Measurements from ENCODE around the gene DYNAP.

DYNAP gene

DNA sequence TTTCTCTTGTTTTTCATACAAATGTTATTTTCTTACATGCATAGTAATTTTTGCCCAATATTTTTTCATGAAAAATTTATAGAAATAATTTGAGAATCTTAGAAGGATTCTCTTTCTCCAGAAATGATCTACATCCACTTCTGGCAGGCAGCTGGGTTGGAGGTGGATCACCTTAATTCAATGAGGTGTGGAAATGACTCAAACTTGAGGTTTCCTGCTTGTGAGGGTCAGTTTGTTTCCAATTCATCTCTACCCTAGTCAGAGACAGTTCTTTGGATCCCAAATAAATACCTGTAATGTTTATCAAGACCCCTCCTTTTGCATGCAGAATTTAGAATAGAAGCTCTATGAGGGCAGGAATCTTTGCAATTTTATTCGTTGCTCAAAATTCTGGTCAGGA, 35.0 kb upstream of the DYNAP start:
- no peak overlapping the region for H2AFZ ChIP-seq (ENCODE audit: low read depth, low read length)
- H3K79me2 ChIP-seq (ENCODE audit: insufficient read depth, low read length) = no peaks in the 10 kb centered on the region
- DNase-seq (no peak), ATAC-seq (ENCODE audit: insufficient read depth, low read depth) (no peak)
- no peaks in the 10 kb centered on the region for H3K36me3 ChIP-seq (ENCODE audit: insufficient read depth, low read length)
- no peaks in the 10 kb centered on the region for H3K27me3 ChIP-seq (ENCODE audit: insufficient read depth, low read length, poor library complexity)
- H3K4me2 ChIP-seq (ENCODE audit: insufficient read depth, low read length) = no peak overlapping the region
- no peak overlapping the region for H3K9ac ChIP-seq (ENCODE audit: low read depth, low read length)
- no peaks in the 10 kb centered on the region for H4K20me1 ChIP-seq (ENCODE audit: insufficient read depth, low read length)
- no peak overlapping the region for H3K4me3 ChIP-seq (ENCODE audit: low read depth in 1 of 2, low read length in 2 of 2)
- H3K9me3 ChIP-seq (ENCODE audit: insufficient read depth, low read length, severe bottlenecking) = peaks cover 2% of the 10 kb centered on the region
- no peaks in the 10 kb centered on the region for H3K4me1 ChIP-seq (ENCODE audit: insufficient read depth, low read length)
- TF ChIP-seq, protein P1, sequence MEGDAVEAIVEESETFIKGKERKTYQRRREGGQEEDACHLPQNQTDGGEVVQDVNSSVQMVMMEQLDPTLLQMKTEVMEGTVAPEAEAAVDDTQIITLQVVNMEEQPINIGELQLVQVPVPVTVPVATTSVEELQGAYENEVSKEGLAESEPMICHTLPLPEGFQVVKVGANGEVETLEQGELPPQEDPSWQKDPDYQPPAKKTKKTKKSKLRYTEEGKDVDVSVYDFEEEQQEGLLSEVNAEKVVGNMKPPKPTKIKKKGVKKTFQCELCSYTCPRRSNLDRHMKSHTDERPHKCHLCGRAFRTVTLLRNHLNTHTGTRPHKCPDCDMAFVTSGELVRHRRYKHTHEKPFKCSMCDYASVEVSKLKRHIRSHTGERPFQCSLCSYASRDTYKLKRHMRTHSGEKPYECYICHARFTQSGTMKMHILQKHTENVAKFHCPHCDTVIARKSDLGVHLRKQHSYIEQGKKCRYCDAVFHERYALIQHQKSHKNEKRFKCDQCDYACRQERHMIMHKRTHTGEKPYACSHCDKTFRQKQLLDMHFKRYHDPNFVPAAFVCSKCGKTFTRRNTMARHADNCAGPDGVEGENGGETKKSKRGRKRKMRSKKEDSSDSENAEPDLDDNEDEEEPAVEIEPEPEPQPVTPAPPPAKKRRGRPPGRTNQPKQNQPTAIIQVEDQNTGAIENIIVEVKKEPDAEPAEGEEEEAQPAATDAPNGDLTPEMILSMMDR (IDR thresholded peaks at IDR 0.05; ENCODE audit: borderline replicate concordance, extremely low read depth, low read length, poor library complexity, severe bottlenecking) = no peak
- TF ChIP-seq EZH2 (IDR thresholded peaks at IDR 0.05; ENCODE audit: borderline replicate concordance, low read depth, low read length, severe bottlenecking) = no peak
- no peak overlapping the region for H3K27ac ChIP-seq (ENCODE audit: low read length)

DNA sequence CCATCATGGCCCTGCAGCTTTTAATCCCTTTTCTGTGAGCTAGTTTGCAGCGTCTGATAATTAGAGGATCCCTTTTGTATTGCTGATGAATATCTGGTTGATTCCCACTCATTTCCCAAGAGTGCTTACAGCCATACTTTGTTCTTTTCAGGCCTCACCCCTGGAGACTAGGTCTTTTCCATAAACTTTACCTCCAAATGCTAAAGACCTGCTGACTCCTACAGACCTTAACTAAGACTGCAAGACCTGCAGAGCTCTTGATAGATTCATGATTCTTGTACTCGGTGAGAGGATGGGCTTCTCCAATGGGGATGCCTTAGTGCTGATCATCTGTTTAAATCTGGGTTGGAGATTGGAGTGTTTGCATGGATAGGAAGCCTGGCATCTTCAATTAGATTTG, 33.1 kb upstream of the DYNAP start:
- no peaks in the 10 kb centered on the region for H3K4me1 ChIP-seq (ENCODE audit: insufficient read depth, low read length)
- no peak overlapping the region for H3K4me2 ChIP-seq (ENCODE audit: insufficient read depth, low read length)
- no peak overlapping the region for H3K9ac ChIP-seq (ENCODE audit: low read depth, low read length)
- H3K9me3 ChIP-seq (ENCODE audit: insufficient read depth, low read length, severe bottlenecking) = no peaks in the 10 kb centered on the region
- no peaks in the 10 kb centered on the region for H3K36me3 ChIP-seq (ENCODE audit: insufficient read depth, low read length)
- DNase-seq (no peak), ATAC-seq (ENCODE audit: insufficient read depth, low read depth) (no peak)
- no peak overlapping the region for H3K4me3 ChIP-seq (ENCODE audit: low read depth in 1 of 2, low read length in 2 of 2)
- no peak for TF ChIP-seq EZH2 (IDR thresholded peaks at IDR 0.05; ENCODE audit: borderline replicate concordance, low read depth, low read length, severe bottlenecking)
- TF ChIP-seq, protein P1 (IDR thresholded peaks at IDR 0.05; ENCODE audit: borderline replicate concordance, extremely low read depth, low read length, poor library complexity, severe bottlenecking) = no peak
- H3K27ac ChIP-seq (ENCODE audit: low read length) = no peak overlapping the region
- no peak overlapping the region for H2AFZ ChIP-seq (ENCODE audit: low read depth, low read length)
- no peaks in the 10 kb centered on the region for H3K27me3 ChIP-seq (ENCODE audit: insufficient read depth, low read length, poor library complexity)
- H3K79me2 ChIP-seq (ENCODE audit: insufficient read depth, low read length) = no peaks in the 10 kb centered on the region
- H4K20me1 ChIP-seq (ENCODE audit: insufficient read depth, low read length) = no peaks in the 10 kb centered on the region

DNA sequence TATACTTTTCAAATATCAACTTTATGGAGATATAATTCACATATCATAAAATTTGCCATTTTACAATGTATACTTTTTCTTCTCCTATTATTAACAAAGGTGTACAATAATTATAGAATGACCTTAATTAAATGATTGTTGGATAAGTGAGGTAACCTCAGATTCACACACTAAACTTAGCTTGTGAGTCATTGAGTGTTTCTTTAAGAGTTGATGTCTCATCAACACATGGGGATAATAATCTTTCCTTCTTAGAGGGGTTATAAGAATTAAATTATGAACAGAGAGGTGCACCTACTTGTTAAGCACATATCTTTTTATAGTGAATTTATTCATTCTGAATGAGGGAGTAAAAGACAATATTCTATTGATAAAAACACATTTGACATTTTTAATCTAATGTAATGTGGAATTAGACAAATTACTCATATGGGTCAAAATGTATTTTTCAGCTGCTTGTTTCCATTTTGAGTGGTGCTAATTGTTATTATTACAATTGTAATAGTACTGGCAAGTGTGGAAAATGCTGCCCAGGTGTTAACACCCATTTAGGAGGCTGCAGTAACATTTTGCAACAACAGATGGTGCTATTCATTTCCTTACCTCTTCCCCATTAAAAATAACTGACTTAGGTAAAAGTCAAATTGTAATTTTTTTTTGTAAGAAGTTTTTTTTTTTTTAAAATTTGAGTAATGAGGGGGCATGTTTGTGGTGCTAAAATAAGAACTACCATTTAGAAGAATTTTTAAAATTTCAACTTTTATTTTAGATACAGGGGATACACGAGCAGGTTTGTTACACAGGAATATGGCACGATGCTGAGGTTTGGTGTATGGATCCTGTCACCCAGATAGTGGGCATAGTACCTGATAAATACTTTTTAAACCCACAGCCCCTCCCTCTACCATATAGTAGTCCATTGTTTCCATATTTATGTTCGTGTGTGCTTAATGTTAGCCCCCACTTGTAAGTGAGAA, 32.1 kb upstream of the DYNAP start:
- Histone ChIP-seq H3K9ac (ENCODE audit: low read depth, low read length) (no peak overlapping the region), H3K4me2 (ENCODE audit: insufficient read depth, low read length) (no peak overlapping the region), H3K27ac (ENCODE audit: low read length) (no peak overlapping the region), H4K20me1 (ENCODE audit: insufficient read depth, low read length) (no peaks in the 10 kb centered on the region), H2AFZ (ENCODE audit: low read depth, low read length) (no peak overlapping the region), H3K4me1 (ENCODE audit: insufficient read depth, low read length) (no peaks in the 10 kb centered on the region), H3K27me3 (ENCODE audit: insufficient read depth, low read length, poor library complexity) (no peaks in the 10 kb centered on the region), H3K36me3 (ENCODE audit: insufficient read depth, low read length) (no peaks in the 10 kb centered on the region), H3K79me2 (ENCODE audit: insufficient read depth, low read length) (no peaks in the 10 kb centered on the region), H3K4me3 (ENCODE audit: low read depth in 1 of 2, low read length in 2 of 2) (no peak overlapping the region), H3K9me3 (ENCODE audit: insufficient read depth, low read length, severe bottlenecking) (no peaks in the 10 kb centered on the region)
- TF ChIP-seq, protein P1 (IDR thresholded peaks at IDR 0.05; ENCODE audit: borderline replicate concordance, extremely low read depth, low read length, poor library complexity, severe bottlenecking) = peak; percentile 66
- no peak for TF ChIP-seq EZH2 (IDR thresholded peaks at IDR 0.05; ENCODE audit: borderline replicate concordance, low read depth, low read length, severe bottlenecking)
- ATAC-seq (ENCODE audit: insufficient read depth, low read depth) = no peak
- DNase-seq = no peak
